ENCODE data around the gene ZC3H15. TPM values are rescaled to one million over a fixed set of nuclear protein-coding genes. Genes with fewer than 3 reads are reported as not detected.

The ZC3H15 gene
- total RNA-seq, 4 donors from 2014 or later, result 43.2 to 98.4 (median 51.0) TPM

DNA sequence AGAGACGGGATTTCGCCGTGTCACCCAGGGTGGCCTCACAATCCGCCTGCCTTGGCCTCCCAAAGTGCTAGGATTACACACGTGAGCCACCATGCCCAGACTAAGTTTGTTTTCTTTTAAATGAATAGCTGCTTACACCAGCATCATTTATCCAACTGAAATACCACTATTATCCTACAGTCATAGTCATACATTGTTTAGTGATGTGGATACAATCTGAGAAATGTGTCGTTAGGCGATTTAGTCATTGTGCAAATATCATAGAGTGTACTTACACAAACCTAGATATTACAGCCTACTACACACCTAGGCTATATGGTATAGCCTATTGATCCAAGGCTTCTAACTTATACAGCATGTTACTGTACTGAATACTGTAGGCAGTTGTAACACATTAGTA is 10.3 kb downstream of the ZC3H15 start:
- H3K9me3 ChIP-seq, result no peaks in the 10 kb centered on the region
- H3K4me1 ChIP-seq, result peaks cover 0 to 16% (median 5%) of the 10 kb centered on the region in 4 donors
- no peak overlapping the region for H3K4me3 ChIP-seq
- H3K36me3 ChIP-seq, result peaks cover 0 to 33% (median 7%) of the 10 kb centered on the region in 4 donors
- 58 to 79% methylated on average over 7 of the region's 7 CpGs for WGBS, 2 donors (ENCODE audit: low coverage in 1 of 2)
- intact Hi-C loops (cut with DNase I; ENCODE audit: low total_unique reads), result no loop called here
- no peak overlapping the region for H3K27ac ChIP-seq
- TF ChIP-seq, protein P1, sequence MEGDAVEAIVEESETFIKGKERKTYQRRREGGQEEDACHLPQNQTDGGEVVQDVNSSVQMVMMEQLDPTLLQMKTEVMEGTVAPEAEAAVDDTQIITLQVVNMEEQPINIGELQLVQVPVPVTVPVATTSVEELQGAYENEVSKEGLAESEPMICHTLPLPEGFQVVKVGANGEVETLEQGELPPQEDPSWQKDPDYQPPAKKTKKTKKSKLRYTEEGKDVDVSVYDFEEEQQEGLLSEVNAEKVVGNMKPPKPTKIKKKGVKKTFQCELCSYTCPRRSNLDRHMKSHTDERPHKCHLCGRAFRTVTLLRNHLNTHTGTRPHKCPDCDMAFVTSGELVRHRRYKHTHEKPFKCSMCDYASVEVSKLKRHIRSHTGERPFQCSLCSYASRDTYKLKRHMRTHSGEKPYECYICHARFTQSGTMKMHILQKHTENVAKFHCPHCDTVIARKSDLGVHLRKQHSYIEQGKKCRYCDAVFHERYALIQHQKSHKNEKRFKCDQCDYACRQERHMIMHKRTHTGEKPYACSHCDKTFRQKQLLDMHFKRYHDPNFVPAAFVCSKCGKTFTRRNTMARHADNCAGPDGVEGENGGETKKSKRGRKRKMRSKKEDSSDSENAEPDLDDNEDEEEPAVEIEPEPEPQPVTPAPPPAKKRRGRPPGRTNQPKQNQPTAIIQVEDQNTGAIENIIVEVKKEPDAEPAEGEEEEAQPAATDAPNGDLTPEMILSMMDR (IDR thresholded peaks at IDR 0.05), result no peak
- TF ChIP-seq EP300 (IDR thresholded peaks at IDR 0.05; ENCODE audit: low read depth), result no peak
- TF ChIP-seq POLR2AphosphoS5 (IDR thresholded peaks at IDR 0.05), result no peak
- TF ChIP-seq POLR2A (IDR thresholded peaks at IDR 0.05), result no peak
- no peak for DNase-seq
- no peaks in the 10 kb centered on the region for H3K27me3 ChIP-seq
- in situ Hi-C loops (cut with MboI; ENCODE audit: low pct_ligation_motif_present in 1 of 4, low pct_unique_long_range_greater_than_20kb in 1 of 4, low sequenced_read_pairs in 3 of 4), result no loop called here

DNA sequence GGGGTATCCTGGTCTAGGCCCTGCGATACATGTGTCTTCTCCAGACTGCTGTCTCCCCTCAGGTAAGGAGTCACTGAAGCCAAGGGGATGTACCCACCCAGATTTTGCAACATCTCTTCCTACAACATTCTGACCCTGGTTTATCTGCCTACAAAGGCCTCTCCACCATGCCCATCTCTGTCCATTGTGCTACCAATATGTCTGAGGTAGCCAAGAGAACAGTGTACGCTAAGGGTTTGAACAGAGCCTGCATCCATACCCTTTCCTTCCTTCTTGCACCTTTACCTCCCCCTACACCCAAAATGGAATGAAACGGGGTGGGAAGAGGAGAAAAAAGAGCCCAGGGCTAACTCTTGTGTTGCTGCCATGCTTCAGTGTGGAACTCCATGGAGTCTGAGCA is 11.9 kb downstream of the ZC3H15 start:
- H3K27me3 ChIP-seq, result no peaks in the 10 kb centered on the region
- no peak for TF ChIP-seq POLR2AphosphoS5 (IDR thresholded peaks at IDR 0.05)
- TF ChIP-seq, protein P1 (IDR thresholded peaks at IDR 0.05), result no peak
- TF ChIP-seq POLR2A (IDR thresholded peaks at IDR 0.05), result no peak
- TF ChIP-seq EP300 (IDR thresholded peaks at IDR 0.05; ENCODE audit: low read depth), result no peak
- in situ Hi-C loops (cut with MboI; ENCODE audit: low pct_ligation_motif_present in 1 of 4, low pct_unique_long_range_greater_than_20kb in 1 of 4, low sequenced_read_pairs in 3 of 4) (no loop called here), intact Hi-C loops (cut with DNase I; ENCODE audit: low total_unique reads) (no loop called here)
- peaks cover 0 to 3% (median 0%) of the 10 kb centered on the region in 4 donors for H3K4me1 ChIP-seq
- no peaks in the 10 kb centered on the region for H3K9me3 ChIP-seq
- 86 to 100% methylated on average over 1 to 3 of the region's 3 CpGs for WGBS, 2 donors (ENCODE audit: low coverage in 1 of 2)
- H3K4me3 ChIP-seq, result no peak overlapping the region
- no peak overlapping the region for H3K27ac ChIP-seq
- no peak for DNase-seq
- H3K36me3 ChIP-seq, result peaks cover 0 to 44% (median 10%) of the 10 kb centered on the region in 4 donors

DNA sequence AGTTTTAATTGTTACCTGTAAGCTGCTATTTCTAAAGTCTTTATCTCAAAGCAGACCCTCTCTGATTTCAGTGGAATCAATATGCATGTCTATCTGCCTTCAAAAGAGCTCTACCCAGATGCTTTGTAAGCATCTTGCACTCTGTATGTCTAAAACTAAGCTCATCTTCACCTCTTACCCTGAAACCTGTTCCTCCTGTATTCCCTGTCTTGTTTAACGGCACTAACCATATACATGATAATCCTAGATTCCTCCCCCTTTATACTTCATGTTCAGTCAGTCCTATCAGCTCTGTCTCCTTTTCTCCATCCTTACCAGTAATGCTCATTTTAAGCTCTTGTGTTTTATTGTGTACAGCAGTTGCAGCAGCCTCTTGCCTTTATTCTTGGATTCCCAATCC is 12.8 kb downstream of the ZC3H15 start:
- no peak for DNase-seq
- Histone ChIP-seq H3K36me3 (peaks cover 0 to 45% (median 10%) of the 10 kb centered on the region in 4 donors), H3K4me3 (no peak overlapping the region), H3K4me1 (peaks cover 0 to 3% (median 0%) of the 10 kb centered on the region in 4 donors), H3K9me3 (no peaks in the 10 kb centered on the region), H3K27me3 (no peaks in the 10 kb centered on the region), H3K27ac (no peak overlapping the region)
- 0 to 33% methylated on average over 1 of the region's 1 CpG for WGBS, 2 donors (ENCODE audit: low coverage in 1 of 2)
- in situ Hi-C loops (cut with MboI; ENCODE audit: low pct_ligation_motif_present in 1 of 4, low pct_unique_long_range_greater_than_20kb in 1 of 4, low sequenced_read_pairs in 3 of 4) (no loop called here), intact Hi-C loops (cut with DNase I; ENCODE audit: low total_unique reads) (no loop called here)
- TF ChIP-seq, protein P1 (IDR thresholded peaks at IDR 0.05), result no peak
- no peak for TF ChIP-seq POLR2A (IDR thresholded peaks at IDR 0.05)
- TF ChIP-seq POLR2AphosphoS5 (IDR thresholded peaks at IDR 0.05), result no peak
- no peak for TF ChIP-seq EP300 (IDR thresholded peaks at IDR 0.05; ENCODE audit: low read depth)

DNA sequence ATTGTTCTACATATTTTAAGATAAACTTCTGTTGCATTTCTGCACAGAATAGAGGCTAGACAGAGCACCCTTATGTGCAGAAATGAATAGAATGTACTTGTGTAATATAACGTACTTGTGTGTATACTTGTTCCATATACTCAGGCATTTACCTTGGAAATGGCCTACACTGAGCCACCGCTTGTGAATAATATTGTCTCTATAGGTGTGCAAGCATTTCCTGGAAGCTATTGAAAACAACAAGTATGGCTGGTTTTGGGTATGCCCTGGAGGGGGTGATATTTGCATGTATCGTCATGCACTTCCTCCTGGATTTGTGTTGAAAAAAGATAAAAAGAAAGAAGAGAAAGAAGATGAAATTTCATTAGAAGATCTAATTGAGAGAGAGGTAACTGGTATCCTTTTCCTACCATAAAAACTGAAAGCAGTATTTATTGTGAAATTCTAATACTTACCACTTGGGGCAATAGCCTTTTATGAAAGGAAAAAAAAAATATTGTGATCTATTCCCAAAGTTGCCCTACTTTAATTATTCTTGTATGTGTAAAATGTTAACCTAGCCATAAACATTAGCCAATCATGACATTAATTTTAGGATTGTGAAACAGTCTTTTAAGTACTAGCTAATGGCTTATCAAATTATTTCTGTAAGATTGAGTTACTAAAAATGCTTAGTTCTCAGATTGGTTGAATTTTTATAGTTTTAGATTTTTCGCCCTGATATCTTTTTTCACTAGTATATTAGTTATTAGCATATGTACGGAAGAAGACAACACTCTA is 18.0 kb downstream of the ZC3H15 start:
- TF ChIP-seq EP300 (IDR thresholded peaks at IDR 0.05; ENCODE audit: low read depth), result no peak
- TF ChIP-seq, protein P1 (IDR thresholded peaks at IDR 0.05), result peak; percentile 59 to 66 (median 61)
- DNase-seq, result no peak
- intact Hi-C loops (cut with DNase I; ENCODE audit: low total_unique reads) (loop anchor here (5.0 kb wide), 1 partner anchor 93 kb away; no protein-coding TSS in a partner anchor), in situ Hi-C loops (cut with MboI; ENCODE audit: low pct_ligation_motif_present in 1 of 4, low pct_unique_long_range_greater_than_20kb in 1 of 4, low sequenced_read_pairs in 3 of 4) (loop anchor here in 3 of 4 donors (5.0 to 10.0 kb wide), 3 partner anchors 138 to 171 kb away; no protein-coding TSS in a partner anchor)
- no peaks in the 10 kb centered on the region for H3K9me3 ChIP-seq
- peaks cover 0 to 49% (median 21%) of the 10 kb centered on the region in 4 donors for H3K36me3 ChIP-seq
- H3K4me3 ChIP-seq, result no peak overlapping the region
- no peaks in the 10 kb centered on the region for H3K27me3 ChIP-seq
- no peaks in the 10 kb centered on the region for H3K4me1 ChIP-seq
- WGBS, 2 donors (ENCODE audit: low coverage in 1 of 2), result 64 to 75% methylated on average over 5 of the region's 5 CpGs
- H3K27ac ChIP-seq, result no peak overlapping the region
